Upper lobe of left lung (tissue), 6 donors: Measurements from ENCODE around the gene WARS2. TPM values are rescaled to one million over a fixed set of nuclear protein-coding genes. Genes with fewer than 3 reads are reported as not detected.

Experiments
- ATAC-seq, 2 donors: fragments of 200-7000 bp; cut with Tn5 transposase; one replicate each; pipeline ENCODE4 v1.9.1; 2022; ENCODE audit warnings: mild to moderate bottlenecking in 2 of 2, moderate library complexity in 2 of 2; ENCODE audit not compliant: low FRiP score in 2 of 2
- DNase-seq, 2 donors: peaks; one replicate each; pipeline ENCODE4 v3.0.0-alpha.2; 2019 to 2020
- H3K27ac ChIP-seq, 4 donors: fragments of 200-600 bp; sonication (generic); one replicate each; pipeline ENCODE4 v1.5.1; 2016 to 2019
- H3K27me3 ChIP-seq, 4 donors: fragments of 200-600 bp; sonication (generic); one replicate each; pipeline ENCODE4 v1.5.1; 2017 to 2019
- H3K36me3 ChIP-seq, 4 donors: fragments of 200-600 bp; sonication (generic); one replicate each; pipeline ENCODE4 v1.5.1; 2016 to 2019
- H3K4me1 ChIP-seq, 4 donors: fragments of 200-600 bp; sonication (generic); one replicate each; pipeline ENCODE4 v1.5.1; 2018 to 2019
- H3K4me3 ChIP-seq, 4 donors: fragments of 200-600 bp; sonication (generic); one replicate each; pipeline ENCODE4 v1.5.1; 2017 to 2019; ENCODE audit warnings: mild to moderate bottlenecking in 2 of 4, moderate library complexity in 1 of 4
- H3K9me3 ChIP-seq, 4 donors: fragments of 200-600 bp; sonication (generic); one replicate each; pipeline ENCODE4 v1.5.1; 2018 to 2019
- CTCF ChIP-seq, 6 experiments: fragments of 450-650 bp in 4 of 6; fragments of 200-600 bp in 2 of 6; sonication (generic) in 2 of 6; IDR thresholded peaks; one replicate each; pipeline ENCODE4 v1.5.1; 2016 to 2019; ENCODE audit warnings: antibody characterized with exemption in 6 of 6
- EP300 ChIP-seq, 4 donors: sonication (generic); formaldehyde crosslinking; IDR thresholded peaks; one replicate each; pipeline ENCODE4 v1.5.1; 2017; ENCODE audit warnings: antibody characterized with exemption in 4 of 4, control low read depth in 2 of 4
- POLR2A ChIP-seq, 4 donors: fragments of 450-650 bp; IDR thresholded peaks; one replicate each; pipeline ENCODE4 v1.5.1; 2016 to 2017; ENCODE audit warnings: antibody characterized with exemption in 4 of 4, mild to moderate bottlenecking in 2 of 4
- POLR2AphosphoS5 ChIP-seq, 2 donors: sonication (generic); formaldehyde crosslinking; IDR thresholded peaks; one replicate each; pipeline ENCODE4 v1.5.1; 2017; ENCODE audit warnings: antibody characterized with exemption in 2 of 2
- WGBS, 2 donors: methylation state at CpG; one replicate each; pipeline ENCODE4 v1.1.5; 2017 to 2018; 5-methylcytosine and 5-hydroxymethylcytosine counted together
- total RNA-seq, 6 donors: library from RNA; depleted of rRNA in 4 of 6; stranded (reverse); fragments of >200 nt in 4 of 6; gene quantifications; one replicate each; pipeline versions ENCODE4 v1.1.0 to v1.2.1, GENCODE V29; 2016 to 2021
- donor health status: DM: no; HTN: no; CAD: no; lungs with moderate emphysema.
- donor health status: DM: no; HTN: yes; CAD: no; lungs with severe emphysema.

Gene WARS2
- total RNA-seq, 6 donors from 2014 or later, result 6.3 to 20.5 (median 13.5) TPM

- 100% methylated on average over 1 of the region's 1 CpG for WGBS, 2 donors
- H3K27me3 ChIP-seq, result no peaks in the 10 kb centered on the region
- H3K27ac ChIP-seq, result no peak overlapping the region
- H3K4me1 ChIP-seq, result no peaks in the 10 kb centered on the region
- H3K4me3 ChIP-seq, result no peak overlapping the region
- H3K36me3 ChIP-seq, result no peaks in the 10 kb centered on the region
- no peak for TF ChIP-seq POLR2AphosphoS5 (IDR thresholded peaks at IDR 0.05)
- no peak for TF ChIP-seq POLR2A (IDR thresholded peaks at IDR 0.05)
- TF ChIP-seq CTCF (IDR thresholded peaks at IDR 0.05), result no peak
- no peak for TF ChIP-seq EP300 (IDR thresholded peaks at IDR 0.05)
- DNase-seq (no peak), ATAC-seq (no peak)
- no peaks in the 10 kb centered on the region for H3K9me3 ChIP-seq
Measured at GRCh38 chr1:119150150-119150549, 9.7 kb upstream of the WARS2 start.

DNA sequence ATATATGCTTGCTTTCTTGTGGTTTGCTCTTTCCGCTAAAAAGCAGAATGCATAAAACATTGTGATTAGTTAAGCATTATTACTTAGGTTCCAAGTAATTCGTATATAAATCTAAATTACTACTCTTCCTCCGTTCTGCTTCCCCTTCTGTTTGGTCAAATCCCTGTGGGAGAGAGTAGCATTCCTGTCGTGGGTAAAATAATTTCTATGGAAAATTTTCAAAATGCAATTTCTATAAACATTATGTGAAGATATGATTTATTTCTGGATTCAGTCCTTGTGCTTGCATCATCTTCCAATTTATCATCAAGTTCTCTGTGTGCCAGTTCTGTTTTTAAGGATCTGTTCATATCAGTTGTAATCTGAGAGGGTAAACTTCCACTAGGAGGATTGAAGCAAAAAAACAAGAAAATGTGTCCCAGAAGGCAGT lies 7.2 kb upstream of the WARS2 start:
- peaks cover 0 to 4% (median 0%) of the 10 kb centered on the region in 4 donors for H3K4me1 ChIP-seq
- 72 to 75% methylated on average over 4 of the region's 4 CpGs for WGBS, 2 donors
- no peak overlapping the region for H3K27ac ChIP-seq
- no peaks in the 10 kb centered on the region for H3K9me3 ChIP-seq
- ATAC-seq, result no peak
- no peak overlapping the region for H3K4me3 ChIP-seq
- H3K27me3 ChIP-seq, result no peaks in the 10 kb centered on the region
- no peaks in the 10 kb centered on the region for H3K36me3 ChIP-seq
- DNase-seq, result no peak
- no peak for TF ChIP-seq POLR2AphosphoS5 (IDR thresholded peaks at IDR 0.05)
- TF ChIP-seq EP300 (IDR thresholded peaks at IDR 0.05), result no peak
- no peak for TF ChIP-seq CTCF (IDR thresholded peaks at IDR 0.05)
- TF ChIP-seq POLR2A (IDR thresholded peaks at IDR 0.05), result no peak

GRCh38 chr1:119146466-119146865 lies 6.0 kb upstream of the WARS2 start:
- peaks cover 1 to 15% (median 3%) of the 10 kb centered on the region in 4 donors for H3K4me1 ChIP-seq
- no peaks in the 10 kb centered on the region for H3K36me3 ChIP-seq
- H3K27ac ChIP-seq, result no peak overlapping the region
- TF ChIP-seq POLR2A (IDR thresholded peaks at IDR 0.05), result no peak
- no peak for TF ChIP-seq EP300 (IDR thresholded peaks at IDR 0.05)
- no peaks in the 10 kb centered on the region for H3K9me3 ChIP-seq
- DNase-seq (no peak), ATAC-seq (no peak)
- H3K4me3 ChIP-seq, result no peak overlapping the region
- 84 to 86% methylated on average over 4 of the region's 4 CpGs for WGBS, 2 donors
- H3K27me3 ChIP-seq, result no peaks in the 10 kb centered on the region

DNA sequence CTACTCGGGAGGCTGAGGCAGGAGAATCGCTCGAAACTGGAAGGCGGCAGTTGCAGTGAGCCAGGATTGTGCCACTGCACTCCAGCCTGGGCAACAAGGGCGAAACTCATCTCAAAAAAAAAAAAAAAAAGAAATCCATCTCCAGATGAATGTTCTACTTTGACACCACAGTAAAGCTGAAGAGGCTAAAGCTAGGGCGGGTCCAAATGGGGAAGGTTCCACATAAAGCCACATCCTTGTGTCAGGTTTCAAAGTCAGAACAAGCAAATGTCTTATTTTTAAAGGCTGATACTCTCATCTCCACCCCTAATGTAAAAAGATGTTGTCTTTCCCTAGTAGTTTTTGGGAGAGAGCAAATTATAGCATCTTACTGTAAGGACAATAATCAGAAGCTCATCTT lies 4.4 kb upstream of the WARS2 start:
- TF ChIP-seq CTCF (IDR thresholded peaks at IDR 0.05) (no peak), EP300 (IDR thresholded peaks at IDR 0.05) (no peak), POLR2AphosphoS5 (IDR thresholded peaks at IDR 0.05) (no peak), POLR2A (IDR thresholded peaks at IDR 0.05) (no peak)
- Histone ChIP-seq H3K9me3 (no peaks in the 10 kb centered on the region), H3K36me3 (no peaks in the 10 kb centered on the region), H3K4me3 (no peak overlapping the region), H3K4me1 (peaks cover 6 to 20% (median 10%) of the 10 kb centered on the region in 4 donors), H3K27me3 (no peaks in the 10 kb centered on the region), H3K27ac (no peak overlapping the region)
- 97 to 99% methylated on average over 6 of the region's 6 CpGs for WGBS, 2 donors
- DNase-seq (no peak), ATAC-seq (no peak)

- ATAC-seq, result no peak
- DNase-seq, result no peak
- WGBS, 2 donors, result 95 to 100% methylated on average over 1 of the region's 1 CpG
- no peaks in the 10 kb centered on the region for H3K36me3 ChIP-seq
- H3K4me3 ChIP-seq, result no peak overlapping the region
- H3K27me3 ChIP-seq, result no peaks in the 10 kb centered on the region
- H3K27ac ChIP-seq, result no peak overlapping the region
- no peak for TF ChIP-seq CTCF (IDR thresholded peaks at IDR 0.05)
- TF ChIP-seq POLR2A (IDR thresholded peaks at IDR 0.05), result no peak
- no peak for TF ChIP-seq POLR2AphosphoS5 (IDR thresholded peaks at IDR 0.05)
- no peak for TF ChIP-seq EP300 (IDR thresholded peaks at IDR 0.05)
- peaks cover 14 to 26% (median 18%) of the 10 kb centered on the region in 4 donors for H3K4me1 ChIP-seq
- H3K9me3 ChIP-seq, result no peaks in the 10 kb centered on the region
Measured at GRCh38 chr1:119143706-119144105, 3.3 kb upstream of the WARS2 start.
